WTC11 (cell line): ENCODE data around the gene SULF2. TPM values are rescaled to one million over a fixed set of nuclear protein-coding genes. Genes with fewer than 3 reads are reported as not detected.

ENCODE experiments used
- ATAC-seq: fragments of 200-7000 bp; cut with Tn5 transposase; 2 replicates; pipeline ENCODE4 v1.10.0; 2021; ENCODE audit warnings: mild to moderate bottlenecking, moderate library complexity
- CTCF ChIA-PET: fragments of 300-600 bp; sonication (Branson Sonifier 250); formaldehyde crosslinking; loops from one replicate; lab custom pipeline; 2021; ENCODE audit warnings: antibody characterized with exemption; lab: Charles Lee
- POLR2A ChIA-PET: fragments of 350-600 bp; sonication (Branson Sonifier 250); formaldehyde crosslinking; loops from one replicate; lab custom pipeline; 2021; ENCODE audit warnings: antibody characterized with exemption; lab: Charles Lee
- DNase-seq: peaks from one replicate; pipeline ENCODE4 v3.0.0; 2021; ENCODE audit warnings: low spot score
- H3K27ac Mint-ChIP-seq: 2 replicates; pipeline ENCODE4 v1.8.0; 2021; ENCODE audit warnings: mixed read lengths
- H3K27me3 Mint-ChIP-seq: 2 replicates; pipeline ENCODE4 v1.8.0; 2021; ENCODE audit warnings: low read depth, mild to moderate bottlenecking, moderate library complexity, mixed read lengths
- H3K36me3 Mint-ChIP-seq: 2 replicates; pipeline ENCODE4 v1.8.0; 2021; ENCODE audit warnings: mixed read lengths
- H3K4me1 Mint-ChIP-seq: 2 replicates; pipeline ENCODE4 v1.8.0; 2022; ENCODE audit warnings: mixed read lengths
- H3K4me3 Mint-ChIP-seq: 2 replicates; pipeline ENCODE4 v1.8.0; 2021; ENCODE audit warnings: mild to moderate bottlenecking, moderate library complexity, mixed read lengths
- H3K9me3 Mint-ChIP-seq: 2 replicates; pipeline ENCODE4 v1.8.0; 2021; ENCODE audit warnings: mixed read lengths
- AFF4 ChIP-seq: sonication (generic); formaldehyde crosslinking; IDR thresholded peaks from 2 replicates; pipeline ENCODE4 v1.8.1; 2023; ENCODE audit warnings: mild to moderate bottlenecking, missing genetic modification reagents, borderline replicate concordance
- ATF2 ChIP-seq: sonication (generic); formaldehyde crosslinking; IDR thresholded peaks from 2 replicates; pipeline ENCODE4 v1.8.1; 2022; ENCODE audit warnings: low read depth, missing genetic modification reagents, borderline replicate concordance
- ATF3 ChIP-seq: sonication (generic); formaldehyde crosslinking; conservative IDR thresholded peaks from 2 replicates; pipeline ENCODE4 v1.8.1; 2022; ENCODE audit warnings: mild to moderate bottlenecking, missing genetic modification reagents
- CTCF ChIP-seq: fragments of 200-600 bp; IDR thresholded peaks from 2 replicates; pipeline ENCODE4 v1.8.0; 2022; ENCODE audit warnings: antibody characterized with exemption
- E2F4 ChIP-seq: sonication (generic); formaldehyde crosslinking; IDR thresholded peaks from 2 replicates; pipeline ENCODE4 v1.8.1; 2022; ENCODE audit warnings: low read depth, mild to moderate bottlenecking, moderate library complexity, missing genetic modification reagents, borderline replicate concordance
- ERG ChIP-seq: fragments of 250-450 bp; sonication (Bioruptor Pico); IDR thresholded peaks from 2 replicates; pipeline ENCODE4 v1.8.0; 2021; ENCODE audit warnings: mild to moderate bottlenecking
- FOXK1 ChIP-seq: sonication (generic); formaldehyde crosslinking; IDR thresholded peaks from 2 replicates; pipeline ENCODE4 v1.8.0; 2022; ENCODE audit warnings: mild to moderate bottlenecking, moderate library complexity, missing genetic modification reagents
- GTF2I ChIP-seq: fragments of 250-450 bp; sonication (Bioruptor Pico); conservative IDR thresholded peaks from 2 replicates; pipeline ENCODE4 v1.4.0; 2021; ENCODE audit warnings: mild to moderate bottlenecking
- IRF1 ChIP-seq: sonication (generic); formaldehyde crosslinking; IDR thresholded peaks from 2 replicates; pipeline ENCODE4 v1.8.0; 2023; ENCODE audit warnings: missing genetic modification reagents
- JAZF1 ChIP-seq: fragments of 250-450 bp; sonication (Bioruptor Pico); IDR thresholded peaks from 2 replicates; pipeline ENCODE4 v1.9.0; 2021; ENCODE audit warnings: moderate library complexity, mild to moderate bottlenecking, inconsistent platforms
- KAT7 ChIP-seq: sonication (generic); formaldehyde crosslinking; IDR thresholded peaks from 2 replicates; pipeline ENCODE4 v1.8.1; 2023; ENCODE audit warnings: missing genetic modification reagents, mild to moderate bottlenecking, borderline replicate concordance
- NFATC4 ChIP-seq: fragments of 250-450 bp; sonication (Bioruptor Pico); IDR thresholded peaks from 2 replicates; pipeline ENCODE4 v1.9.0; 2021; ENCODE audit warnings: mild to moderate bottlenecking
- NFYB ChIP-seq: sonication (generic); formaldehyde crosslinking; conservative IDR thresholded peaks from 2 replicates; pipeline ENCODE4 v1.8.0; 2022; ENCODE audit warnings: low read depth, missing genetic modification reagents
- NR2C2 ChIP-seq: sonication (generic); formaldehyde crosslinking; IDR thresholded peaks from 2 replicates; pipeline ENCODE4 v1.8.0; 2022; ENCODE audit warnings: mild to moderate bottlenecking, missing genetic modification reagents
- SMAD3 ChIP-seq: sonication (generic); formaldehyde crosslinking; IDR thresholded peaks from 2 replicates; pipeline ENCODE4 v1.8.0; 2022; ENCODE audit warnings: missing genetic modification reagents, mild to moderate bottlenecking, borderline replicate concordance
- TEAD1 ChIP-seq: sonication (generic); formaldehyde crosslinking; IDR thresholded peaks from 2 replicates; pipeline ENCODE4 v1.8.0; 2022; ENCODE audit warnings: mild to moderate bottlenecking, missing genetic modification reagents
- TP53 ChIP-seq: sonication (generic); formaldehyde crosslinking; IDR thresholded peaks from 2 replicates; pipeline ENCODE4 v1.8.1; 2023; ENCODE audit warnings: mild to moderate bottlenecking, missing genetic modification reagents
- total RNA-seq: library from RNA; stranded (reverse); gene quantifications from 3 replicates; pipeline ENCODE4 v1.2.3, GENCODE V29; 2021

Gene SULF2
- total RNA-seq, 1 experiment from 2014 or later, result 36.0 TPM

GRCh38 chr20:47718398-47718797, 66.9 kb downstream of the SULF2 start:
- H3K27me3 Mint-ChIP-seq, result no peaks in the 10 kb centered on the region
- H3K4me3 Mint-ChIP-seq, result no peak overlapping the region
- TF ChIP-seq IRF1 (CRISPR knock-in tag), result no peak
- TF ChIP-seq E2F4 (CRISPR knock-in tag), result no peak
- TF ChIP-seq FOXK1 (CRISPR knock-in tag), result no peak
- POLR2A ChIA-PET, result no interaction called here
- ATAC-seq (no peak), DNase-seq (no peak)
- no peak overlapping the region for H3K27ac Mint-ChIP-seq
- CTCF ChIA-PET, result interaction anchor here (1.6 kb wide), 1 partner anchor 902 kb away, joined by 4 read pairs; no protein-coding TSS in a partner anchor
- peaks cover 8% of the 10 kb centered on the region for H3K36me3 Mint-ChIP-seq
- peaks cover 9% of the 10 kb centered on the region for H3K9me3 Mint-ChIP-seq
- H3K4me1 Mint-ChIP-seq, result peaks cover 2% of the 10 kb centered on the region

- CTCF ChIA-PET, result interaction anchor here (0.7 to 1.6 kb wide), 4 partner anchors 8 to 903 kb away, joined by 4 to 5 read pairs (median 4); no protein-coding TSS in a partner anchor
- no peak for DNase-seq
- H3K27ac Mint-ChIP-seq, result no peak overlapping the region
- H3K36me3 Mint-ChIP-seq, result 0 out of 2 replicates have a peak, but pooled peaks cover 4% of the 10 kb centered on the region
- peaks cover 4% of the 10 kb centered on the region; the same call in 1 of the 2 replicates for H3K9me3 Mint-ChIP-seq
- H3K4me1 Mint-ChIP-seq, result peaks cover 2% of the 10 kb centered on the region
- H3K27me3 Mint-ChIP-seq, result no peaks in the 10 kb centered on the region
- TF ChIP-seq TEAD1, result no peak
- no peak for TF ChIP-seq NFATC4 (CRISPR knock-in tag)
- TF ChIP-seq KAT7 (CRISPR knock-in tag), result no peak
- no peak for TF ChIP-seq FOXK1 (CRISPR knock-in tag)
- TF ChIP-seq CTCF, result no peak
- no peak for TF ChIP-seq AFF4
- no peak for TF ChIP-seq GTF2I (CRISPR knock-in tag)
- TF ChIP-seq TP53 (CRISPR knock-in tag), result no peak
- TF ChIP-seq SMAD3 (CRISPR knock-in tag), result no peak
- no peak for TF ChIP-seq ATF2
- no peak for TF ChIP-seq ATF3 (CRISPR knock-in tag)
- TF ChIP-seq NR2C2 (CRISPR knock-in tag), result no peak
- no peak for TF ChIP-seq NFYB (CRISPR knock-in tag)
- no peak for TF ChIP-seq JAZF1 (CRISPR knock-in tag)
- no peak for TF ChIP-seq ERG (CRISPR knock-in tag)
- TF ChIP-seq, all 79 proteins: peak for 0
- no peak overlapping the region for H3K4me3 Mint-ChIP-seq
- no peak for ATAC-seq
- POLR2A ChIA-PET, result no interaction called here
These were observed 67.9 kb downstream of the SULF2 start for GRCh38 chr20:47717421-47717820.
